ENCODE measurements around the gene HOXA9. TPM values are rescaled to one million over a fixed set of nuclear protein-coding genes. Genes with fewer than 3 reads are reported as not detected.

HOXA9 gene
- total RNA-seq, 1 donor from 2014 or later, result not detected

DNA sequence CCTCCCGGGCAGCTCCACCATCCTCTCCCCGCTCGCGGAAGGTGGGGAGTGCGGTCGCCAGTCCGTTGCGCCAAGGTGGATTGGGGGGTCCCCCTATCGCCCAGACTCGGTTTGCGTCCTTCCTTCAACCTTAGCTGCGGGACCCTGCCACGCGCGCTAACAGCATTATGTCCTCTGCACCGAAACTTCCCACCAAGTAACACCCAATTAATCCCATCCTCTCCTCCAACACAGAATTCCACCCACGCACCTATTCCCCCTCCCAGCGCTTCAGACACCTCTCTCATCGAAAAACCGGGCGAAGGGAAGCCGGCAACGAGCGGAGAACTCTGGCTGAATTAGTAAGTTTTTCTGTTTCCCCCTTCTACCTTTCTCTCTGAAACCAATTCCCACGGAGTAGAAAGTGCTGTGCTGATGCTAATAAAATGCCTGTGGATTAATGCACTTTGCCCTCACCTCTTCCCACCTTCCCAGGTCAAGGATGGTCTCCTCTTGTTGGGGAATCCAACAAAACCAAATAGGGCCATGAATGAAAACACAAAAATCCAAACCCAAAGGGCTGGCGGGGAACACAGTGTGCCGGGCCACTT is 13.9 kb downstream of the HOXA9 start:
- Mint-ChIP-seq H3K9me3 (ENCODE audit: unreplicated experiment) (peaks cover 52% of the 10 kb centered on the region), H3K27me3 (ENCODE audit: low read depth, unreplicated experiment) (peaks cover 82% of the 10 kb centered on the region), H3K4me3 (ENCODE audit: unreplicated experiment) (no peak overlapping the region), H3K4me1 (ENCODE audit: low read depth, unreplicated experiment) (no peaks in the 10 kb centered on the region), H3K36me3 (ENCODE audit: low read depth, unreplicated experiment) (no peaks in the 10 kb centered on the region), H3K27ac (ENCODE audit: unreplicated experiment) (no peak overlapping the region)
- Histone ChIP-seq H3K36me3 (ENCODE audit: insufficient read depth, low read length) (no peaks in the 10 kb centered on the region), H3K4me1 (ENCODE audit: insufficient read depth, low read length) (peaks cover 9% of the 10 kb centered on the region), H4K20me1 (ENCODE audit: insufficient read depth, low read length) (no peaks in the 10 kb centered on the region), H3K4me3 (ENCODE audit: insufficient read depth, low read depth, low read length) (peak overlapping the region; percentile 37), H3K9ac (ENCODE audit: low read length) (no peak overlapping the region), H3K9me3 (ENCODE audit: insufficient read depth, low read depth, low read length) (peaks cover 24% of the 10 kb centered on the region), H3K4me2 (ENCODE audit: low read length) (peak overlapping the region; percentile 85), H3K27ac (ENCODE audit: low read depth, low read length) (no peak overlapping the region), H3K79me2 (ENCODE audit: insufficient read depth, low read length) (no peaks in the 10 kb centered on the region), H3K27me3 (ENCODE audit: insufficient read depth, low read length) (peaks cover 95% of the 10 kb centered on the region), H2AFZ (ENCODE audit: low read depth, low read length) (peak overlapping the region; percentile 66)
- FAIRE-seq (no peak), DNase-seq (ENCODE audit: low read depth) (no peak)
- TF ChIP-seq EZH2 (IDR thresholded peaks at IDR 0.05; ENCODE audit: insufficient read depth, low read length), result peak; percentile 45
- no peak for TF ChIP-seq CTCF (IDR thresholded peaks at IDR 0.05; ENCODE audit: insufficient read depth, low read depth, low read length)

DNA sequence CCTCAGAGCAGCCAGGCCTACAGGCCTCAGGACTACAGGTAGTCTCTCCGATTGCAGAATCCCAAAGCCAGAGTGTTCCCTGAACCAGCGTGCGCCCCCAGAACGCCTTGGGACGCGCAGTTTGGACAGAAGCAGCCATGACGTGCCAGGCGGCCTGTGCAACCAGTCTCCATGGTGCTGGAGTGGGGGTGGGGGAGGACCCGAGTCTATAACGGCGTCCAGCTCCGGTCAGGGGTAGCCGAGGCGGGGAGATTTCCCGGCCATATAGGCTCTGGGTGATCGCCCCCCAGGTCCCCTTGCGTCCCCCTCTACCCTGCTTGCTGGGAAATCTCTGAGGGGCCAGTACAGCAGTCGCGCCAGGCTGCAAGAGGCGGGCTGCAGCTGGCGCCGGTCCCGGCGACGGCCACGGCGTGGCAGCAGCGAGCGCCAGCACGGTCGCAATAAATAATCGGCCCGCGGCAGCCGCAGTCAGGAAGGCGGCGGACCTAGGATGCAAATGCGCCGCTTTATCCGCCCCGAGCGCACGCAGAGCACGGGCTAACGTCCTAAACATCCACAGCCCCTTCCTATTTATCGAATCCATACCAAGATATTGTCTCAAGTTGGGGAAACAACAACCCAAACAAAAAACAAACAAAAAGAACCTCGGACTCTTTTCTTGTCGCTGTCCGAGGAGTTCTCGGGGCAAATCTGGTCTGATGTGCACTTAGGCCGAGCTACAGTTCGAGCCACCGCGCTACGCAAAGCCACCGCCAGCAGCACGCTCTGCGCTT is 14.6 kb downstream of the HOXA9 start:
- Mint-ChIP-seq H3K36me3 (ENCODE audit: low read depth, unreplicated experiment) (no peaks in the 10 kb centered on the region), H3K4me1 (ENCODE audit: low read depth, unreplicated experiment) (no peaks in the 10 kb centered on the region), H3K4me3 (ENCODE audit: unreplicated experiment) (no peak overlapping the region), H3K9me3 (ENCODE audit: unreplicated experiment) (peaks cover 56% of the 10 kb centered on the region), H3K27me3 (ENCODE audit: low read depth, unreplicated experiment) (peaks cover 86% of the 10 kb centered on the region), H3K27ac (ENCODE audit: unreplicated experiment) (peak overlapping the region; percentile 41)
- Histone ChIP-seq H4K20me1 (ENCODE audit: insufficient read depth, low read length) (no peaks in the 10 kb centered on the region), H3K36me3 (ENCODE audit: insufficient read depth, low read length) (no peaks in the 10 kb centered on the region), H3K27me3 (ENCODE audit: insufficient read depth, low read length) (peaks cover 95% of the 10 kb centered on the region), H2AFZ (ENCODE audit: low read depth, low read length) (peak overlapping the region; percentile 66), H3K4me3 (ENCODE audit: insufficient read depth, low read depth, low read length) (peak overlapping the region; percentile 37), H3K27ac (ENCODE audit: low read depth, low read length) (no peak overlapping the region), H3K9ac (ENCODE audit: low read length) (no peak overlapping the region), H3K4me1 (ENCODE audit: insufficient read depth, low read length) (peaks cover 9% of the 10 kb centered on the region), H3K4me2 (ENCODE audit: low read length) (peak overlapping the region; percentile 85), H3K79me2 (ENCODE audit: insufficient read depth, low read length) (no peaks in the 10 kb centered on the region), H3K9me3 (ENCODE audit: insufficient read depth, low read depth, low read length) (peaks cover 30% of the 10 kb centered on the region)
- FAIRE-seq (no peak), DNase-seq (ENCODE audit: low read depth) (no peak)
- TF ChIP-seq EZH2 (IDR thresholded peaks at IDR 0.05; ENCODE audit: insufficient read depth, low read length), result no peak
- TF ChIP-seq CTCF (IDR thresholded peaks at IDR 0.05; ENCODE audit: insufficient read depth, low read depth, low read length), result peak; percentile 32

All from astrocyte (in vitro differentiated cells and primary cell).